DND-41 (cell line): ENCODE data around the gene BCL7A.

Experiments used
- ATAC-seq: fragments of 200-7000 bp; cut with Tn5 transposase; 3 replicates; pipeline ENCODE4 v1.9.1; 2021; ENCODE audit warnings: low read depth; ENCODE audit not compliant: insufficient read depth
- DNase-seq: peaks from one replicate; pipeline ENCODE4 v3.0.0-alpha.2; 2020
- H2AFZ ChIP-seq: 2 replicates; pipeline ENCODE4 v1.6.0; 2012; ENCODE audit warnings: low read depth, low read length
- H3K27ac ChIP-seq: 2 replicates; pipeline ENCODE4 v1.5.1; 2012; ENCODE audit warnings: low read length, inconsistent platforms
- H3K27me3 ChIP-seq: fragments of 200-600 bp; sonication (generic); 2 replicates; pipeline ENCODE4 v1.6.0; 2012; ENCODE audit warnings: low read length, mild to moderate bottlenecking, inconsistent platforms; ENCODE audit not compliant: insufficient read depth, poor library complexity
- H3K36me3 ChIP-seq: 2 replicates; pipeline ENCODE4 v1.5.1; 2012; ENCODE audit warnings: low read length, inconsistent platforms; ENCODE audit not compliant: insufficient read depth
- H3K4me1 ChIP-seq: 2 replicates; pipeline ENCODE4 v1.5.1; 2012; ENCODE audit warnings: mild to moderate bottlenecking, low read length; ENCODE audit not compliant: insufficient read depth
- H3K4me2 ChIP-seq: 2 replicates; pipeline ENCODE4 v1.6.0; 2012; ENCODE audit warnings: mild to moderate bottlenecking, moderate library complexity, low read length, inconsistent platforms; ENCODE audit not compliant: insufficient read depth
- H3K4me3 ChIP-seq, 2 experiments: fragments of 200-600 bp in 1 of 2; shearing (Covaris generic) in 1 of 2; 2 replicates each; pipeline ENCODE4 v1.5.1; 2012 to 2016; ENCODE audit warnings: inconsistent platforms in 2 of 2, low read length in 2 of 2, mild to moderate bottlenecking in 2 of 2, low read depth in 1 of 2, moderate library complexity in 1 of 2
- H3K79me2 ChIP-seq: 2 replicates; pipeline ENCODE4 v1.6.0; 2012; ENCODE audit warnings: low read length, inconsistent platforms; ENCODE audit not compliant: insufficient read depth
- H3K9ac ChIP-seq: 2 replicates; pipeline ENCODE4 v1.6.0; 2012; ENCODE audit warnings: low read depth, mild to moderate bottlenecking, inconsistent platforms, low read length, moderate library complexity
- H3K9me3 ChIP-seq: 2 replicates; pipeline ENCODE4 v1.5.1; 2012; ENCODE audit warnings: low read length, moderate library complexity, mild to moderate bottlenecking, inconsistent platforms; ENCODE audit not compliant: insufficient read depth, severe bottlenecking
- H4K20me1 ChIP-seq: 2 replicates; pipeline ENCODE4 v1.6.0; 2012; ENCODE audit warnings: low read length; ENCODE audit not compliant: insufficient read depth
- CTCF ChIP-seq: IDR thresholded peaks from 2 replicates; pipeline ENCODE4 v1.5.1; 2012; ENCODE audit warnings: borderline replicate concordance, low read length, moderate library complexity, mild to moderate bottlenecking; ENCODE audit not compliant: poor library complexity, severe bottlenecking; ENCODE audit errors: extremely low read depth
- EZH2 ChIP-seq: IDR thresholded peaks from 3 replicates; pipeline ENCODE4 v1.6.1; 2012; ENCODE audit warnings: borderline replicate concordance, low read depth, mild to moderate bottlenecking, moderate library complexity, low read length, inconsistent platforms; ENCODE audit not compliant: severe bottlenecking

The BCL7A gene

GRCh38 chr12:121976950-121977349, 44.7 kb upstream of the BCL7A start:
- H3K4me1 ChIP-seq = no peaks in the 10 kb centered on the region
- TF ChIP-seq CTCF (no peak), EZH2 (no peak)
- DNase-seq = no peak

GRCh38 chr12:121980191-121980891, 41.3 kb upstream of the BCL7A start:
- peaks cover 11% of the 10 kb centered on the region for H3K4me1 ChIP-seq
- H3K9ac ChIP-seq = no peak overlapping the region
- no peaks in the 10 kb centered on the region for H4K20me1 ChIP-seq
- ATAC-seq (no peak), DNase-seq (no peak)
- no peaks in the 10 kb centered on the region for H3K9me3 ChIP-seq
- no peaks in the 10 kb centered on the region for H3K36me3 ChIP-seq
- H3K4me2 ChIP-seq = no peak overlapping the region
- H2AFZ ChIP-seq = no peak overlapping the region
- H3K27ac ChIP-seq = no peak overlapping the region
- no peak overlapping the region for H3K4me3 ChIP-seq
- H3K27me3 ChIP-seq = no peaks in the 10 kb centered on the region
- TF ChIP-seq CTCF (no peak), EZH2 (no peak)
- H3K79me2 ChIP-seq = no peaks in the 10 kb centered on the region

More at GRCh38 chr12:121976950-121977349, 44.7 kb upstream of the BCL7A start:
- no peak for ATAC-seq
- H2AFZ ChIP-seq = no peak overlapping the region
- H3K9me3 ChIP-seq = peaks cover 8% of the 10 kb centered on the region
- H3K79me2 ChIP-seq = no peaks in the 10 kb centered on the region
- no peak overlapping the region for H3K4me3 ChIP-seq
- H3K27ac ChIP-seq = no peak overlapping the region
- H3K9ac ChIP-seq = no peak overlapping the region
- H3K27me3 ChIP-seq = no peaks in the 10 kb centered on the region
- H3K4me2 ChIP-seq = no peak overlapping the region
- no peaks in the 10 kb centered on the region for H4K20me1 ChIP-seq
- no peaks in the 10 kb centered on the region for H3K36me3 ChIP-seq

GRCh38 chr12:121980892-121981272, 40.8 kb upstream of the BCL7A start:
- Histone ChIP-seq H3K9me3 (no peaks in the 10 kb centered on the region), H3K9ac (no peak overlapping the region), H4K20me1 (no peaks in the 10 kb centered on the region), H3K4me3 (no peak overlapping the region), H3K4me2 (no peak overlapping the region), H3K79me2 (no peaks in the 10 kb centered on the region), H3K4me1 (peaks cover 11% of the 10 kb centered on the region), H3K27me3 (no peaks in the 10 kb centered on the region), H3K27ac (no peak overlapping the region), H2AFZ (no peak overlapping the region), H3K36me3 (no peaks in the 10 kb centered on the region)
- ATAC-seq (no peak), DNase-seq (no peak)
- TF ChIP-seq EZH2 = no peak

GRCh38 chr12:121981456-121981855, 40.2 kb upstream of the BCL7A start:
- Histone ChIP-seq H3K4me2 (no peak overlapping the region), H3K79me2 (no peaks in the 10 kb centered on the region), H3K9me3 (no peaks in the 10 kb centered on the region), H3K27me3 (no peaks in the 10 kb centered on the region), H3K27ac (no peak overlapping the region), H3K4me1 (peaks cover 11% of the 10 kb centered on the region), H3K36me3 (no peaks in the 10 kb centered on the region), H2AFZ (no peak overlapping the region), H3K9ac (no peak overlapping the region), H3K4me3 (no peak overlapping the region), H4K20me1 (no peaks in the 10 kb centered on the region)
- DNase-seq (no peak), ATAC-seq (no peak)
- TF ChIP-seq CTCF = no peak
- TF ChIP-seq EZH2 = no peak
